Measurements from ENCODE around the gene NR6A1. TPM values are rescaled to one million over a fixed set of nuclear protein-coding genes. Genes with fewer than 3 reads are reported as not detected.

NR6A1 gene
- total RNA-seq, 2 donors from 2014 or later, result 4.8 to 4.9 TPM

GRCh38 chr9:124652615-124653393, 118.3 kb downstream of the NR6A1 start:
- H3K9ac ChIP-seq (ENCODE audit: low read depth in 2 of 2, low read length in 2 of 2), result no peak overlapping the region
- intact Hi-C loops (cut with DNase I), result no loop called here

GRCh38 chr9:124652203-124652602, 118.9 kb downstream of the NR6A1 start:
- no peak overlapping the region for H3K9ac ChIP-seq (ENCODE audit: low read depth in 2 of 2, low read length in 2 of 2)
- H3K9me3 ChIP-seq, result no peaks in the 10 kb centered on the region
- no peak for DNase-seq
- no peaks in the 10 kb centered on the region for H3K27me3 ChIP-seq
- intact Hi-C loops (cut with DNase I), result no loop called here
- no peak overlapping the region for H3K4me3 ChIP-seq
- TF ChIP-seq, protein P1, sequence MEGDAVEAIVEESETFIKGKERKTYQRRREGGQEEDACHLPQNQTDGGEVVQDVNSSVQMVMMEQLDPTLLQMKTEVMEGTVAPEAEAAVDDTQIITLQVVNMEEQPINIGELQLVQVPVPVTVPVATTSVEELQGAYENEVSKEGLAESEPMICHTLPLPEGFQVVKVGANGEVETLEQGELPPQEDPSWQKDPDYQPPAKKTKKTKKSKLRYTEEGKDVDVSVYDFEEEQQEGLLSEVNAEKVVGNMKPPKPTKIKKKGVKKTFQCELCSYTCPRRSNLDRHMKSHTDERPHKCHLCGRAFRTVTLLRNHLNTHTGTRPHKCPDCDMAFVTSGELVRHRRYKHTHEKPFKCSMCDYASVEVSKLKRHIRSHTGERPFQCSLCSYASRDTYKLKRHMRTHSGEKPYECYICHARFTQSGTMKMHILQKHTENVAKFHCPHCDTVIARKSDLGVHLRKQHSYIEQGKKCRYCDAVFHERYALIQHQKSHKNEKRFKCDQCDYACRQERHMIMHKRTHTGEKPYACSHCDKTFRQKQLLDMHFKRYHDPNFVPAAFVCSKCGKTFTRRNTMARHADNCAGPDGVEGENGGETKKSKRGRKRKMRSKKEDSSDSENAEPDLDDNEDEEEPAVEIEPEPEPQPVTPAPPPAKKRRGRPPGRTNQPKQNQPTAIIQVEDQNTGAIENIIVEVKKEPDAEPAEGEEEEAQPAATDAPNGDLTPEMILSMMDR (IDR thresholded peaks at IDR 0.05), result no peak
- H3K36me3 ChIP-seq, result no peaks in the 10 kb centered on the region
- no peaks in the 10 kb centered on the region for H3K4me1 ChIP-seq
- no peak overlapping the region for H3K27ac ChIP-seq

More at GRCh38 chr9:124652615-124653393, 118.3 kb downstream of the NR6A1 start:
- Histone ChIP-seq H3K9me3 (no peaks in the 10 kb centered on the region), H3K4me1 (no peaks in the 10 kb centered on the region), H3K27ac (no peak overlapping the region), H3K4me3 (no peak overlapping the region), H3K36me3 (no peaks in the 10 kb centered on the region), H3K27me3 (no peaks in the 10 kb centered on the region)
- TF ChIP-seq, protein P1 (IDR thresholded peaks at IDR 0.05), result no peak
- DNase-seq, result no peak

DNA sequence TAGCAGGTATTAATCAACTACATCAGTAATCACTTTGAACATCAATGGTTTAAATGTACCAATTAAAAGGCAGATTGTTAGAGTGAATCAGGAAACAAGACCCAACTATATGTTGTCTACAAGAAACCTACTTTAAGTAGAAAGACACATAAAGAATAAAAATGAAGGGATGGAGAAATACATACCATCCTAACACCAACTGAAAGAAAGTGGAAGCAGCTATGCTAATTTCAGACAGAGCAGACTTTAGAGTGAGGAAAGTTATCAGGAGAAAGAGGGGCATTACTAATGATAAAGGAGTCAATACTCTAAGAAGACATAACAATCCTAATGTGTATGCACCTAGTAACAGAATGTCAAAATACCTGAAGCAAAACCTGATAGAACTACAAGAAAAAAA, 125.8 kb downstream of the NR6A1 start:
- TF ChIP-seq, protein P1 (IDR thresholded peaks at IDR 0.05), result no peak

DNA sequence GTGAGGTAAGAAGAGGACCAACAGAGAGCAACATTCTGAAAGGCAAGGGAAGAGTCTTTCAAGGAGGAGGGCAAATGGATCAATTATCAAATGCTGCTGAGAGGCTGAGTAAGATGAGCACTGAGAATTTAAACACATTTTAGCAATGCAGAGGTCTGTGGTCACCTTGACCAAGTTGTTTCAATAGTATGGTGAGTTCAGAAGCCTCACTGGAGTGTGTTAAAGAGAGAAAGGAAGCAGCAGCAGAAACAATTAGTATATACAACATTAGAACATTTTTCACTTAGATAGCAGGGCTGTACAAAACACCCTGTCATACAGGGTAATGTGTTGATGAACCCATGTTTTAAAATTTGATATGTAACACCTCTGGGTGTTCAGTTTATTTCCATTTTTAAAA, 131.5 kb downstream of the NR6A1 start:
- no peak overlapping the region for H3K4me3 ChIP-seq
- H3K4me1 ChIP-seq, result no peaks in the 10 kb centered on the region
- no peak for DNase-seq
- intact Hi-C loops (cut with DNase I), result no loop called here
- no peaks in the 10 kb centered on the region for H3K27me3 ChIP-seq
- no peak overlapping the region for H3K27ac ChIP-seq
- no peaks in the 10 kb centered on the region for H3K36me3 ChIP-seq
- H3K9ac ChIP-seq (ENCODE audit: low read depth in 2 of 2, low read length in 2 of 2), result no peak overlapping the region
- TF ChIP-seq, protein P1 (IDR thresholded peaks at IDR 0.05), result no peak
- no peaks in the 10 kb centered on the region for H3K9me3 ChIP-seq

More for the DNA sequence above, 125.8 kb downstream of the NR6A1 start:
- Histone ChIP-seq H3K36me3 (no peaks in the 10 kb centered on the region), H3K9ac (ENCODE audit: low read depth in 2 of 2, low read length in 2 of 2) (no peak overlapping the region), H3K27ac (no peak overlapping the region), H3K4me3 (no peak overlapping the region), H3K4me1 (no peaks in the 10 kb centered on the region), H3K9me3 (no peaks in the 10 kb centered on the region), H3K27me3 (no peaks in the 10 kb centered on the region)
- DNase-seq, result no peak
- intact Hi-C loops (cut with DNase I), result no loop called here

- intact Hi-C loops (cut with DNase I), result no loop called here
- Histone ChIP-seq H3K4me1 (no peaks in the 10 kb centered on the region), H3K9me3 (no peaks in the 10 kb centered on the region), H3K36me3 (no peaks in the 10 kb centered on the region), H3K27ac (no peak overlapping the region), H3K27me3 (no peaks in the 10 kb centered on the region), H3K9ac (ENCODE audit: low read depth in 2 of 2, low read length in 2 of 2) (no peak overlapping the region), H3K4me3 (no peak overlapping the region)
- TF ChIP-seq, protein P1 (IDR thresholded peaks at IDR 0.05), result no peak
- no peak for DNase-seq
These were observed 135.8 kb downstream of the NR6A1 start for GRCh38 chr9:124635285-124635684.

Data from colonic mucosa (tissue), 4 donors.